Astrocyte (in vitro differentiated cells and primary cell): Measurements from ENCODE around the gene SERPINE1. TPM values are rescaled to one million over a fixed set of nuclear protein-coding genes. Genes with fewer than 3 reads are reported as not detected.
A peak's percentile ranks its signal among the peaks of the same experiment; 100 is the strongest.

Experiments
- DNase-seq: peaks from one replicate; pipeline ENCODE4 v3.0.0-alpha.2; 2010; ENCODE audit warnings: low read depth
- FAIRE-seq: peaks from 2 replicates; lab custom pipeline; 2011; peaks lifted over from hg19 to GRCh38; lab: Jason Lieb, UNC
- H2AFZ ChIP-seq: 2 replicates; pipeline ENCODE4 v1.6.0; 2012; ENCODE audit warnings: low read depth, low read length, inconsistent platforms
- H3K27ac ChIP-seq: 2 replicates; pipeline ENCODE4 v1.5.1; 2011; ENCODE audit warnings: low read depth, low read length, inconsistent platforms
- H3K27me3 ChIP-seq: 2 replicates; pipeline ENCODE4 v1.6.0; 2011; ENCODE audit warnings: low read length, inconsistent platforms; ENCODE audit not compliant: insufficient read depth
- H3K36me3 ChIP-seq: 2 replicates; pipeline ENCODE4 v1.5.1; 2011; ENCODE audit warnings: low read length, inconsistent platforms; ENCODE audit not compliant: insufficient read depth
- H3K4me1 ChIP-seq: 2 replicates; pipeline ENCODE4 v1.5.1; 2011; ENCODE audit warnings: low read length, inconsistent platforms; ENCODE audit not compliant: insufficient read depth
- H3K4me2 ChIP-seq: 2 replicates; pipeline ENCODE4 v1.6.0; 2012; ENCODE audit warnings: low read length, inconsistent platforms
- H3K4me3 ChIP-seq: 2 replicates; pipeline ENCODE4 v1.5.1; 2011; ENCODE audit warnings: low read depth, mild to moderate bottlenecking, low read length, inconsistent platforms; ENCODE audit not compliant: insufficient read depth
- H3K79me2 ChIP-seq: 2 replicates; pipeline ENCODE4 v1.6.0; 2012; ENCODE audit warnings: mild to moderate bottlenecking, low read length, inconsistent platforms; ENCODE audit not compliant: insufficient read depth
- H3K9ac ChIP-seq: 2 replicates; pipeline ENCODE4 v1.6.0; 2012; ENCODE audit warnings: mild to moderate bottlenecking, low read length, inconsistent platforms
- H3K9me3 ChIP-seq: 2 replicates; pipeline ENCODE4 v1.5.1; 2012; ENCODE audit warnings: low read depth, mild to moderate bottlenecking, low read length, inconsistent platforms; ENCODE audit not compliant: insufficient read depth
- H4K20me1 ChIP-seq: 2 replicates; pipeline ENCODE4 v1.6.0; 2012; ENCODE audit warnings: low read length, inconsistent platforms; ENCODE audit not compliant: insufficient read depth
- H3K27ac Mint-ChIP-seq: one replicate; pipeline ENCODE4 v1.8.0; 2021; ENCODE audit warnings: mild to moderate bottlenecking, mixed read lengths; ENCODE audit not compliant: unreplicated experiment
- H3K27me3 Mint-ChIP-seq: one replicate; pipeline ENCODE4 v1.8.0; 2021; ENCODE audit warnings: low read depth, mixed read lengths; ENCODE audit not compliant: unreplicated experiment
- H3K36me3 Mint-ChIP-seq: one replicate; pipeline ENCODE4 v1.8.0; 2021; ENCODE audit warnings: low read depth, mixed read lengths; ENCODE audit not compliant: unreplicated experiment
- H3K4me1 Mint-ChIP-seq: one replicate; pipeline ENCODE4 v1.8.0; 2021; ENCODE audit warnings: low read depth, mixed read lengths; ENCODE audit not compliant: unreplicated experiment
- H3K4me3 Mint-ChIP-seq: one replicate; pipeline ENCODE4 v1.8.0; 2021; ENCODE audit warnings: mild to moderate bottlenecking, moderate library complexity, mixed read lengths; ENCODE audit not compliant: unreplicated experiment
- H3K9me3 Mint-ChIP-seq: one replicate; pipeline ENCODE4 v1.8.0; 2021; ENCODE audit warnings: mild to moderate bottlenecking, mixed read lengths; ENCODE audit not compliant: unreplicated experiment
- CTCF ChIP-seq: IDR thresholded peaks from 2 replicates; pipeline ENCODE4 v1.5.1; 2011; ENCODE audit warnings: low read depth, mild to moderate bottlenecking, inconsistent platforms, low read length, moderate library complexity; ENCODE audit not compliant: insufficient read depth
- EZH2 ChIP-seq: IDR thresholded peaks from 2 replicates; pipeline ENCODE4 v1.6.1; 2012; ENCODE audit warnings: mild to moderate bottlenecking, low read length, inconsistent platforms; ENCODE audit not compliant: insufficient read depth
- total RNA-seq: library from RNA; stranded (reverse); gene quantifications from 2 replicates; pipeline ENCODE4 v1.2.1, GENCODE V29; 2021

Gene SERPINE1
- total RNA-seq, 1 donor from 2014 or later: 1,496 TPM

DNA sequence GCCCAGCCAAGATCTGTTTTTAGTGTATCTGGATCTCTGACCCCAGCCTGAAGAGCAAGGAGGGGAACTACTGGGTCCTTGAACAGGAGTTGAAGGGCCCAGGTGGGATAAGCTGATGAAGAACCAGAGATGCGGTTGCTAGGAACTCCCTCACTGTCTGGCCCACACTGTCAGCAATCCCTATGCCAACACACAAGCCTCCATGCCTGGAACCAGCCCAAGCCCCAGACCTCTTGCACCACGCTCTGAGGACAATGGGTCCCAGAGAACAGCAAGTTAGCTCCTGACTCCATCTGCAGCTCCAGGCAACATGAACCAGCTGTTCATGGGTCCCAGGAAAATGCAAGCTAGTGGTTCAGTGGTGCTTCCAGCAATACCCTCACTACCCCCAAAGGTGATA is 50.7 kb downstream of the SERPINE1 start:
- peaks cover 2% of the 10 kb centered on the region for H3K4me1 Mint-ChIP-seq
- H3K4me3 ChIP-seq: no peak overlapping the region
- H3K4me3 Mint-ChIP-seq: no peak overlapping the region
- no peaks in the 10 kb centered on the region for H3K9me3 Mint-ChIP-seq
- H3K9me3 ChIP-seq: peaks cover 6% of the 10 kb centered on the region
- FAIRE-seq (no peak), DNase-seq (no peak)
- peaks cover 69% of the 10 kb centered on the region for H3K27me3 Mint-ChIP-seq
- no peaks in the 10 kb centered on the region for H3K36me3 Mint-ChIP-seq
- H3K4me1 ChIP-seq: peaks cover 13% of the 10 kb centered on the region
- no peaks in the 10 kb centered on the region for H4K20me1 ChIP-seq
- no peak overlapping the region for H3K27ac ChIP-seq
- H3K36me3 ChIP-seq: no peaks in the 10 kb centered on the region
- TF ChIP-seq CTCF: no peak
- no peak for TF ChIP-seq EZH2
- H3K27ac Mint-ChIP-seq: no peak overlapping the region
- no peak overlapping the region for H3K4me2 ChIP-seq
- H2AFZ ChIP-seq: no peak overlapping the region
- H3K79me2 ChIP-seq: no peaks in the 10 kb centered on the region
- no peak overlapping the region for H3K9ac ChIP-seq
- peaks cover 59% of the 10 kb centered on the region for H3K27me3 ChIP-seq

DNA sequence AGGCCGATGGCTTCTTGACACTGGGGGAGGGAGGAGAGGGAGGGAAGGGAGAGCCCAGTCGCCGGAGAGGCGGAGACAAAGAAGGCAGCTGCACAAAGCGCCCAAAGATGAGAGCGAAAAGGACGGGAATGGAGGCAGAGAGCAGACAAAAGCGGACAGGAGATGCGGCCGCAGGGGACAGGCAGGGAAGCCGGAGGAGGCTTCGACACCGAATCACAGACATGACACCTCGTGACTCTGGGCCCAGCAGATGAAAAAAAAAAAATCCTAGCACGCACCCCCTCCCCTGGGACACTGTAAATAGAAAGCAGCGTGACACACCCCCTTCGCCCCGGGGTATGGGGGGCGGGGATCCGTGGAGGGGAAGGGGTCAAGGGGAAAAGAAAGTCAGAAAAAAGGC is 52.2 kb downstream of the SERPINE1 start:
- Histone ChIP-seq H3K4me2 (peak overlapping the region; percentile 70), H3K79me2 (no peaks in the 10 kb centered on the region), H3K27ac (no peak overlapping the region), H3K27me3 (peaks cover 50% of the 10 kb centered on the region), H3K9me3 (peaks cover 4% of the 10 kb centered on the region), H2AFZ (no peak overlapping the region), H3K36me3 (no peaks in the 10 kb centered on the region), H3K4me3 (no peak overlapping the region), H4K20me1 (no peaks in the 10 kb centered on the region), H3K4me1 (peaks cover 2% of the 10 kb centered on the region), H3K9ac (no peak overlapping the region)
- peaks cover 59% of the 10 kb centered on the region for H3K27me3 Mint-ChIP-seq
- peaks cover 2% of the 10 kb centered on the region for H3K4me1 Mint-ChIP-seq
- FAIRE-seq (no peak), DNase-seq (no peak)
- TF ChIP-seq EZH2 (no peak), CTCF (no peak)
- peak overlapping the region; percentile 67 for H3K4me3 Mint-ChIP-seq
- H3K36me3 Mint-ChIP-seq: no peaks in the 10 kb centered on the region
- no peak overlapping the region for H3K27ac Mint-ChIP-seq
- no peaks in the 10 kb centered on the region for H3K9me3 Mint-ChIP-seq

DNA sequence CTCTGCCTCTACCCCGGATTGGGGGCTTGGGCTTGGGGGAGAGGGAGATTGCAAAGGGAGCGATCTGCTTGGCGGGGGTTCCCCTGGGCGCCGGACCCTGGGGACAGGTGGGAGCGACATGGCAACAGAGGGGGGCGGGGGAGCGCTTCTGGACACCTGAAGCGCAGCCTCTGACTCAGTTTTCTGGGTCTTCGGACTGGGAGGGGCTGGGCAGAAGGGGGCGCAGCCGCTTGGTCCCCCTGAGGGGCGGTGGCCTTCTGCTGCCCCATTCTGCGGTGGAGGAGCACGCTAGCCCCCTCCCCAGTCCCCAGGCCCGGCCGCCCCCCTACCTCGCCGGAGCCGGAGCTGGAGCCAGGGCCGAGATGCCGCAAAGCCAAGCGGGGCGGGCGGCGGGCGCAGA is 52.8 kb downstream of the SERPINE1 start:
- H3K27ac Mint-ChIP-seq: no peak overlapping the region
- TF ChIP-seq EZH2: no peak
- TF ChIP-seq CTCF: no peak
- no peaks in the 10 kb centered on the region for H3K36me3 Mint-ChIP-seq
- H2AFZ ChIP-seq: no peak overlapping the region
- H4K20me1 ChIP-seq: no peaks in the 10 kb centered on the region
- H3K4me3 Mint-ChIP-seq: no peak overlapping the region
- H3K9me3 Mint-ChIP-seq: no peaks in the 10 kb centered on the region
- peaks cover 2% of the 10 kb centered on the region for H3K4me1 ChIP-seq
- no peak overlapping the region for H3K27ac ChIP-seq
- H3K9ac ChIP-seq: no peak overlapping the region
- DNase-seq (no peak), FAIRE-seq (no peak)
- no peaks in the 10 kb centered on the region for H3K9me3 ChIP-seq
- no peaks in the 10 kb centered on the region for H3K79me2 ChIP-seq
- H3K36me3 ChIP-seq: no peaks in the 10 kb centered on the region
- H3K4me2 ChIP-seq: no peak overlapping the region
- H3K27me3 ChIP-seq: peaks cover 44% of the 10 kb centered on the region
- peaks cover 3% of the 10 kb centered on the region for H3K4me1 Mint-ChIP-seq
- peaks cover 54% of the 10 kb centered on the region for H3K27me3 Mint-ChIP-seq
- H3K4me3 ChIP-seq: no peak overlapping the region
